OCI-LY3 (cell line): Measurements from ENCODE around the gene TNF.

Experiments used
- H2AFZ ChIP-seq: fragments of 200-600, 300-600 bp; shearing (Covaris generic); 2 replicates; pipeline ENCODE4 v1.6.0; 2014; ENCODE audit warnings: antibody characterized with exemption, low read depth, low read length
- H3K27ac ChIP-seq: fragments of 200-600, 300-600 bp; sonication (generic); 2 replicates; pipeline ENCODE4 v1.5.1; 2014; ENCODE audit warnings: mild to moderate bottlenecking, low read length, moderate library complexity, mixed read lengths
- H3K27me3 ChIP-seq: fragments of 200-600, 300-600 bp; sonication (generic); 2 replicates; pipeline ENCODE4 v1.6.1; 2014; ENCODE audit warnings: low read depth, low read length, mixed read lengths
- H3K36me3 ChIP-seq: fragments of 200-600, 300-600 bp; sonication (generic); replicated peaks from 2 replicates; pipeline ENCODE3; 2014; ENCODE audit warnings: low read depth, low read length, mixed read lengths
- H3K4me1 ChIP-seq: fragments of 300-600, 200-600 bp; sonication (generic); 2 replicates; pipeline ENCODE4 v1.6.1; 2014; ENCODE audit warnings: low read length, mixed read lengths
- H3K4me2 ChIP-seq: fragments of 200-600, 300-600 bp; sonication (generic); 2 replicates; pipeline ENCODE4 v1.6.1; 2014; ENCODE audit warnings: low read length, mixed read lengths
- H3K4me3 ChIP-seq: fragments of 300-600, 200-600 bp; sonication (generic); 2 replicates; pipeline ENCODE4 v1.5.1; 2014; ENCODE audit warnings: antibody characterized with exemption, mild to moderate bottlenecking, low read length, moderate library complexity
- H3K79me2 ChIP-seq: fragments of 300-600, 200-600 bp; shearing (Covaris generic); 2 replicates; pipeline ENCODE4 v1.6.1; 2014; ENCODE audit warnings: mild to moderate bottlenecking, low read length, mixed read lengths
- H3K9ac ChIP-seq: fragments of 300-600, 200-600 bp; shearing (Covaris generic); 2 replicates; pipeline ENCODE4 v1.6.0; 2014; ENCODE audit warnings: mild to moderate bottlenecking, low read length, moderate library complexity
- H3K9me3 ChIP-seq: fragments of 200-600, 300-600 bp; shearing (Covaris generic); 2 replicates; pipeline ENCODE4 v1.6.1; 2014; ENCODE audit warnings: low read length, mixed read lengths; ENCODE audit not compliant: insufficient read depth
- H4K20me1 ChIP-seq: fragments of 200-600, 300-600 bp; sonication (generic); 2 replicates; pipeline ENCODE4 v1.6.1; 2016; ENCODE audit warnings: low read length, mixed read lengths; ENCODE audit not compliant: insufficient read depth
- CTCF ChIP-seq: fragments of 200-600, 300-600 bp; sonication (generic); IDR thresholded peaks from 2 replicates; pipeline ENCODE4 v1.5.1; 2014; ENCODE audit warnings: antibody characterized with exemption, low read length, low read depth
- EZH2phosphoT487 ChIP-seq: fragments of 200-600 bp; shearing (Covaris generic); IDR thresholded peaks from 2 replicates; pipeline ENCODE4 v1.6.1; 2018; ENCODE audit warnings: antibody characterized with exemption, mixed run types, low read depth

The TNF gene

GRCh38 chr6:31578184-31579118 lies 3.1 kb downstream of the TNF start:
- peak overlapping the region; percentile 98 for H3K4me3 ChIP-seq
- peak overlapping the region; percentile 100 for H3K4me2 ChIP-seq
- no peak for TF ChIP-seq CTCF
- TF ChIP-seq EZH2phosphoT487: no peak
- H2AFZ ChIP-seq: no peak overlapping the region
- peaks cover 50% of the 10 kb centered on the region for H3K4me1 ChIP-seq
- peaks cover 26% of the 10 kb centered on the region for H4K20me1 ChIP-seq
- H3K79me2 ChIP-seq: peaks cover 96% of the 10 kb centered on the region
- H3K9ac ChIP-seq: peak overlapping the region; percentile 92
- peaks cover 50% of the 10 kb centered on the region for H3K36me3 ChIP-seq
- peak overlapping the region; percentile 100 for H3K27ac ChIP-seq
- H3K9me3 ChIP-seq: no peaks in the 10 kb centered on the region
- no peaks in the 10 kb centered on the region for H3K27me3 ChIP-seq

GRCh38 chr6:31579119-31579505 lies 3.7 kb downstream of the TNF start:
- H3K27ac ChIP-seq: peak overlapping the region; percentile 100
- H3K79me2 ChIP-seq: peaks cover 94% of the 10 kb centered on the region
- peak overlapping the region; percentile 94; the same call in 1 of the 2 replicates for H3K9ac ChIP-seq
- no peak for TF ChIP-seq EZH2phosphoT487
- peaks cover 44% of the 10 kb centered on the region for H3K4me1 ChIP-seq
- no peaks in the 10 kb centered on the region for H3K9me3 ChIP-seq
- H4K20me1 ChIP-seq: peaks cover 26% of the 10 kb centered on the region
- H3K36me3 ChIP-seq: peaks cover 46% of the 10 kb centered on the region
- peak overlapping the region; percentile 100 for H3K4me2 ChIP-seq
- no peaks in the 10 kb centered on the region for H3K27me3 ChIP-seq
- peak overlapping the region; percentile 98 for H3K4me3 ChIP-seq
- H2AFZ ChIP-seq: no peak overlapping the region

- H3K4me2 ChIP-seq: peak overlapping the region; percentile 100
- H3K27ac ChIP-seq: peak overlapping the region; percentile 100
- peak overlapping the region; percentile 98 for H3K4me3 ChIP-seq
- peaks cover 26% of the 10 kb centered on the region for H4K20me1 ChIP-seq
- peaks cover 43% of the 10 kb centered on the region for H3K4me1 ChIP-seq
- no peaks in the 10 kb centered on the region for H3K9me3 ChIP-seq
- peak overlapping the region; percentile 94 for H3K9ac ChIP-seq
- peaks cover 46% of the 10 kb centered on the region for H3K36me3 ChIP-seq
- no peaks in the 10 kb centered on the region for H3K27me3 ChIP-seq
- peaks cover 88% of the 10 kb centered on the region for H3K79me2 ChIP-seq
- TF ChIP-seq EZH2phosphoT487 (no peak), CTCF (no peak)
- no peak overlapping the region for H2AFZ ChIP-seq
Measured at GRCh38 chr6:31579546-31580437, 4.4 kb downstream of the TNF start.

GRCh38 chr6:31580438-31580740 lies 5.0 kb downstream of the TNF start:
- Histone ChIP-seq H3K9me3 (no peaks in the 10 kb centered on the region), H3K9ac (peak overlapping the region; percentile 94), H3K4me1 (peaks cover 46% of the 10 kb centered on the region), H2AFZ (no peak overlapping the region), H3K4me3 (peak overlapping the region; percentile 98), H3K79me2 (peaks cover 82% of the 10 kb centered on the region), H4K20me1 (peaks cover 26% of the 10 kb centered on the region), H3K36me3 (peaks cover 46% of the 10 kb centered on the region), H3K4me2 (peak overlapping the region; percentile 100), H3K27ac (peak overlapping the region; percentile 100), H3K27me3 (no peaks in the 10 kb centered on the region)
- TF ChIP-seq EZH2phosphoT487 (no peak), CTCF (no peak)
